Measurements from ENCODE around the gene GASK1A.

The GASK1A gene

DNA sequence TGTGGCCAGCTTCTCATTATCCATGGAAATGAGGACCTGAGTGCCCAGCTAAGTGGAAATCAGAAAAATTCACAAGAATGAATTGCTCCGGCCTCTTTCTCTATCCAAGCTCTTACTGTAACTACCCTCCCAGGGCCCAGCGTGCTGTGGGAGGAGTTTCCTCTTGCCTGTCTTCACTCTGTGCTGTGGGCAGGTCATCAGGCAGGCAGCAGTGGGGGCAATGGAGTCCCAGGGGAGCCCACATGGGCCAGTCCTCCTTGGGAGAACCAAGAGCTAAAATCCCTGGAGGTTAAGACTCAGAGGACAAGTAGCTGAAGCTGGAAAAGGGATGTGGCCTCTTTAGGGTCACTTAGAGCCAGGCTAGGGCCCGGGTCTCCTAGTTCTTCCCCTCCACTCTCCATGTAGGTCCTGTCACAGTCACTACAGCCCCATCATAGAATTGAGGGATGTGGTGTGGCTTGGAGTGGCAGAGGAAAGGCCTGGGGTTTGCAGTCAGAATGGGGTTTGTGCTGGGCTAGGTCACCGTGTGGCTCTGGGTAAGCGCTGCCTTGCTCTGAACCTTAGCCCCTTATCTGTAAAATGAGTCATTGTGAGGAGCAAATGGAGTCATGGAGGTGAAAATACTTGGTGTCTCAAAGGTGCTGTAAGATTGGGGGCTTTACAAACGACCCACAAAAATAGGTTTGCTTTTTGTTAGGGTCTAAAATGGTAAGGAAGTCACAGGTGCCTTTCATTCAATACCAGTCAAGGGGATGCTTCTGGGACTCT lies 3.7 kb downstream of the GASK1A start:
- no peak for DNase-seq (ENCODE audit: low read depth)

DNA sequence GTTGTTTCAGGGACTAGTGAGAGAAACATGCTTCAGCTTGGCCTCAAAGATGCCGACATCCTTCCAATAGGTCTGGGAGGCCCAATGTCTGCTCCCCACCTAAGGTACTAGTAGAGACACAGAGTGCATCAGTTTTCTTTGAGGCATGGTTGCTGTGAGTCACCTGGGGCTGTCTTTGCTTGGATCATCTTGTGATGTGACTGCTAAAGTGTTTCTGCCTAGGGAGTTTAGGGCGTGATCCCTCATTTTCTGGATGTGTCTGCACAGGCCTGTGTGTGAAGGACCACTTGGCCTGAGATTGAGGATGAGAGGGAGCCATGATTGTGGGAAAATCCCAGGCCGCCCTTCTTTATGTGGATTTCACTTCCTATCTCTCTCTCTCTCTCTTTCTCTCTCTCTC lies 4.8 kb downstream of the GASK1A start:
- DNase-seq (ENCODE audit: low read depth): no peak

DNA sequence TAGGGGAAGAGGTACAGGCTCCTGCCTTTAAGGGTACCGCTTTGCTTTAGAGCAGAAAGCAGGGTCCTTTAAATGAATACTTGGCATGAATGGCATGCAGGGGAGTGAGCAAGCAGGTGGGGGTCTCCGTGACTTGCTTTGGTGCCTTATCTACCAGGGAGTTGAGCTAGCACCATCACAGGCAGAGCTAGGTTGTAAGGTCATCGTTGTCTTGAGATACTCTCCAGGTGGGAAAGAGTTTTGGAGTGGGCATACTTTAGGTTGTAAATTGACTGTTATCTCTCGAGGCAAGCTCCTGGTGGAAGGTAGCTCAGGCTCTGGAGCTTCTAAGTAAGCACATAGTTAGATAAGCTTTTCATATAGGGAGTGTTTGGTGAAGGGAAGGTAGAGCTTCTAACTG lies 5.6 kb downstream of the GASK1A start:
- no peak for DNase-seq (ENCODE audit: low read depth)

DNA sequence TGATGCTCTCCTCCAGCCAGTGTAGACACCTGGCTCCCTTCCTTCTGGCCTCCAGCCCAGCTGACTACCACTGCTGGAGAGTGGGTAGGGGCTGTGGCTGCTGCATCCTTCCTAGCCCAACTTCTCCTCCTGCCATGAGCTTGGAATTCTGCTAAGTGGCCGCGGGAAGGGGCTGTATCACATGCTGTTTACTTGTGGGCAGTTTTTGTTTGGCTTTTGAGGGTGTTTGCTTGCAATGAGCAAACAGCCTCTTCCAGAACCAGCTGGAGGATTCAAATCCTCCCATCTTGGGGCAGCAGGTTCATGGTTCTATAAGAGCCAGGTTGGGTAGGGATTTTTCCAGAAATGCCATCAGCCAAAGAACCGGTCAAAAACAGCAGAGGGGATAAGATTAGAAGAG lies 9.0 kb downstream of the GASK1A start:
- no peak for DNase-seq (ENCODE audit: low read depth)

DNA sequence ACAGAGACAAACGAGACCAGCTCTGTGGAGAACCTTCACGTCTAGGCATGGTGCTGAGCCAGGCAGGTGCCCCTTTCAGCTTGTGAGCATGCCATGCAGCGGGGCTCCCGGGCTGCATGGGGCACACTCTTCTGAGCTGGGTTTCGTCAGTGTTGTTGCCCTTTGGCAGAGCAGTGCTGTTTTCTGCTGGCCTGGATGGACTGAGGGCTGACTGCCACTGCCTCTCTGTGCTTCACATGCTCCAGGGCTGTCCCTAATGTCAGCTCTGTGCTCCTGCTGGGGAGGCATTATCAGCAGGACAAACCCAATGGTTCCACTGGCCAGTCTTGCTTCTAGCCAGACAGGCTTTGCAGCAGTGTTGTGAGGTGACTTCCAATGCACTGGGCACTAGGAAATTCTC lies 9.5 kb downstream of the GASK1A start:
- no peak for DNase-seq (ENCODE audit: low read depth)

DNA sequence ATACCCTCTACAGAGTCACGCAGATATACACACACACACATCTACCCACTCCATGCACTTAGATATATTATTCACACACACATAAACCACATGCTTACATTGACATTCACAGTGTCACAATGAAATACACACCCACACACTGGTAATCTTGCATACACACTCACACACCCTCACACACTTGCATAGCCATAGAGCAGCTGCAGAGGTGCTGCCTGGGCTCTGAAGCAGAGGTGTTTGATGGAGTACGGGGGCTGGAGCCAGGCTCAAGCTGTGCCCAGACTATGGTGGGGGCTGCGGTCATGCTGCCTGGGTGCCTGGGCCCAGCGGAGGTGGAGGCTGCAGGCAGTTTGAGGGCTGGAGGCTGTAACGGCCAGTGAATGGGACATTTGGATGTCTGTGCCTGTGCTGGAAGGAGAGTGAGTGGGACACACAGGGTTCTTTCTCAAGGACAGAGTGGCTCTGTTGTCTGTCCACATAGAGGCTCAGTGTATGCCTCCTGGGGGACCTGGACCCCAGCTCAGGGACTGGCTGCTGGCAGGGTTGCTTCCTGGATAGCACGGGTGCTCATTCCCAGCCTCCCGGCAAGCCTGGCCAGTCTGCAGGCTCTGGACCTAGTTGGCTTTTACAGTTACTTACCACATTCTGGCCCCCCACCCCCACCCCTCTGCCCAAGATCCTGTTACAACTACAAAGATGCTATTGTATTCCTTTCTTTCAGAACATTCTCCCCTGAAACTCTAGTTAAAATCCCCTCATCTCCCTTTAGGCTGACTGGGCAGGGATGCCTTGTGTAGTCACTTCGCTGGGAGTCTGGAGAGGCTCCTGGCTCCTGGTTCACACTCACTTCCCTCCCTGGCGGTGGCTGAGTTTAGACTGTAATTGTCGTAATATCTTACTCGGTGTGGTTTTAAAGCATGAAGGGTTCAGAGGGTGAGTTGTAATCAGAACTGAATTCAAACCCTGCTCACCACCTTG lies 12.5 kb downstream of the GASK1A start:
- DNase-seq (ENCODE audit: low read depth): no peak

DNA sequence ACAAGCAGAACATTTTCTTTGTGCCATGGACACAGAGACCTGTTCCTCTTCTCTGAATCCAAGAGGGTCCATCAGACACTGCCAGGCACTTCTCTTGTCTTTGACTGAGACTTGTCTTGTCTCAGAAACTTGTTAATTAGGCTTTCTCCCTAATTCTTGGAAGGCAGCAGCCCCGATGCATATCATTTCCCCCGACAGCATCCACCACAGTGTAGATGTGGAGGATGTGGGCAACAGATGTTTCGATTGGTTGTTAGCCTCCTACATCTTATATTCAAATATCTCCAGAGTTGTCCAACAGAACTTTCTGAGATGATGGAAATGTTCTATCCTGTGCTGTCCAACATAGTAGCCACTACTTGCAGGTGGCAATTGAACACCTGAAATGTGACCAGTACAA lies 15.5 kb downstream of the GASK1A start:
- DNase-seq (ENCODE audit: low read depth): no peak

DNA sequence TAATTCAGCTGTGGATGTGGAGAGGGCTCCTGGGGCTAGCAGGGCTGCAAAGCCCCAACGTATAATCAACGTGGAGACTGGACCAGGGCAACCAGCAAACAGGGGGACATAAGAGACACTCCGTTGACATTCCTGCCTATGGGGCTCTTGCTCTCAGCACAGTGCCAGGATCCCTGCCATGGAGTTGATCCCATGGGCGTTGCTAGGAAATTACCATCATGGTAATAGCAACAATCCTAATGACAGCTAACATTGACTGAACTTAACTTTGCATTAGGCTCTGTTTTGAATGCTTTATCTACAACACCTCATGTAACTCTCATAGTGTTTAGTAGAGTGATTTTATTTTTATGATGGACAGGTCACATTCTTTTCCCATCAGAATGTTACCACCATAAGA lies 16.9 kb downstream of the GASK1A start:
- no peak for DNase-seq (ENCODE audit: low read depth)

DNA sequence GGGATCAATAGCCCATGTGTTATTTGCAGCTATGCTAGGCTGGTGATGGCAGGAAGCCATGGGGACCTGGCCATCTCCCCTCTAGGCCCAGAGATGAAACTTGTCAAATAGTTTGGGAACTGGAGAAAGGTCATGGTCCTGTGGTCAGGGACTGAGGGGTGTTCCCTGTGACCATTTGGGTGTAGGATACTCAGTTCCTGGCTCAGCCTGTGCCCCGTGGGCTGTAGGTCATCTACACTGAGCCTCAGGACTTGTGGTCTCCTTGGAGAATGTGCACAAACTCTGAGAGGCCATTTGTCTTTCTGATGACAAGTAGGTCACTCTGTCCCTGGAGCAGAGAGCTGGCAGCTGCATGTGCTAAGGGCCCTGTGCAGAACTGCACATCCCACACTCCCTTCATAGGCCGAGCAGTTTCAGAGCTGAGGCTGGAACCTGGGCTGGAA lies 17.5 kb downstream of the GASK1A start:
- no peak for DNase-seq (ENCODE audit: low read depth)

DNA sequence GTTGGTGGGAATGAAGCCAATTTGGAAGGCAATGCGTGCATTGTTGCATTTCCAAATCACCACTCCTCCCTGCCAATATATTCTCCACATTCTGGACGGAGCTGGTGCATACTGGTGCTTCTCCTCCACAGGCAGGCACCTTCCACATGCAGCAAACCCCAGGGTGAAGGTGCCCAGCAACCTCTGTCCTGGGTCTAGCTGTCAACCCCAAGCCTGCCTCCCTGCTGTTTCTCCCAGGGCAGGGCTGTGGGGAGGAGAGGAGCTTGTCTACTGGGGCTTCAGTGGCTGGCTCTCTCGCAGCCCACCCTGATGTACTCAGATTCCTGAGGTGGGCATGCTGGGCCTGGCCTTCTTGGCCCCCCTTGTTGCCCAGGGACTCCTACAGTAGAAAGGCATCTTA lies 20.1 kb downstream of the GASK1A start:
- no peak for DNase-seq (ENCODE audit: low read depth)

DNA sequence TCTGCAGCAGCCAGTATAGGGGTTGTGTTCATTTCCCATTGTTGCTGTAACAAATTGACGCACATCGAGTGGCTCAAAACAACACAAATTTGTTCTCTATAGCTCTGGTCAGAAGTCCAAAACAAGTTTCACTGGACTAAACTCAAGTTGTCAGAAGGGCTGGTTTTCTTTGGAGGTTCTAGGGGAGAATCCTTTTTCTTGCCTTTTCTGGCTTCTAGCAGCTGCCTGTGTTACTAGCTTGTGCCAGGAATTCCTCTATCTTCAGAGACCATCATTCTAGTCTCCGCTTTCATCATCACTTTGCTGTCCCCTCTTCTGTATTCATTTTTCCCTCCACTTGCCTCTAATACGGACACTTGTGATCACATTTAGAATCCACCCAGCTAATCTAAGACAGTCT lies 20.5 kb downstream of the GASK1A start:
- no peak for DNase-seq (ENCODE audit: low read depth)

DNA sequence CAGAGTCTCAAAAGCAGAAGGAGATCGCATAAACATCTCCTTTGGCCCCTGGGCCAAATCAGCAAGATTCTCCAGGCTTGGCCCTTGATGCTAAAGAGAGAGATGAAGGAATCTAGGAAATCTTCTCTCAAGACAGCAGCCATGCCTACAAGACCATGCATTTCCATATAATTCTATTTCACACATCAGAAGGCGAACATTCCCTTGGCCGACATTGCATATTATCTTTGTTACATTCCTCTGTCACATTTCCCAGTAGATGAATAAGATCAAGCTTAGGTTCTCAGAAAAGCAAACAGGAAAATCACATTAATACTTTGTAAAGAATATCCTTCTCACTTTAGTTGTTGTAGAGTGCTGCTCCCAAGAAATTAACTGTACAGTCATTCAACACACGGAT lies 21.3 kb downstream of the GASK1A start:
- no peak for DNase-seq (ENCODE audit: low read depth)

DNA sequence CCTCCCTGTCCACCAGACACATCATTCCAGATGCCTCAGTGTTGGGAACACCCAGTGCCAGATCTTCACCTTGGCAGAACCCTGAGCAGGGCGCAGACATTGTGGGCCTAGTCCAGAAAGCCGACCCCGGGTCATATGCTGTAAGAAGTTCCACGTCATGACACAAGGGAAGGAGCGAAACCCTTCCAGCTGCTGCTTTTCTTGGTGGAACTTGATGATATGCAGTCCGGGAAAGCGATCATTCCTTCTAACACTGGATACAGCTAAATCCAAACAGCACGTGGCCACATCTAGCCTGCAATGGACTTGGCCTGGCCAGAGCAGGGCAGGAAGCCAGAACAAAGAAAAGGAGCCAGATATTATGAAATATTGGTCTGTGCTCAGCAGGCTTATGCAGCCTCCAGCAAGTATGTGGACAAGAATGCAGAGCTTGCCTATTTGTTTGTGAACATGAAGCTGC lies 22.0 kb downstream of the GASK1A start:
- no peak for DNase-seq (ENCODE audit: low read depth)

DNA sequence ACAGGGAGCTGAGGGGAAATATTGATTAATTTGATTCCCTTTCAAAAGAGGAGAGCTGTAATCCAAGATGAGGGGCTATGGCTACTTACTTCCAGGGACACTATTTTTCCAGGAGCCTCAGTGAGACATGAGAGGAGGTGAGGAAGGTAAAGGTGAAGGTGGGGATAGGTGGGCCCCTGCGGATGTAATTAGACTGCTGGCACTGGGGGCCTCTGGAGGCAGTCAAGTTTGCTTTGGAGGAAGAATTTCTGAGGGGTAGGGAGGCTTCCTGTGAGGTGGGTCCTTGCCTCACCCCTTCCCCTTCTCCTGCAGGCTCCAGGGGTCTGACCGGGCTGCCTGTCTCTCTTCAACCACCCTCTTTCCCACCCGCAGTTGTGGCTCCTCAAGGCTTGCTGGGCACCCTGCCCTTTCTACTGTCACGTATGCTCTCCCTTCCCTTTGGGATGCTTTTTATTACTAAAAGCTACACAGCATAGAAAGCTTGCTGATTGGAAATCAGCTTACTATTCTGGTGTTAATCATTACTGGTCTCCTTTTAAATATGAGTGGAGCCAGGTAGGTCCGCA lies 22.5 kb downstream of the GASK1A start:
- no peak for DNase-seq (ENCODE audit: low read depth)

DNA sequence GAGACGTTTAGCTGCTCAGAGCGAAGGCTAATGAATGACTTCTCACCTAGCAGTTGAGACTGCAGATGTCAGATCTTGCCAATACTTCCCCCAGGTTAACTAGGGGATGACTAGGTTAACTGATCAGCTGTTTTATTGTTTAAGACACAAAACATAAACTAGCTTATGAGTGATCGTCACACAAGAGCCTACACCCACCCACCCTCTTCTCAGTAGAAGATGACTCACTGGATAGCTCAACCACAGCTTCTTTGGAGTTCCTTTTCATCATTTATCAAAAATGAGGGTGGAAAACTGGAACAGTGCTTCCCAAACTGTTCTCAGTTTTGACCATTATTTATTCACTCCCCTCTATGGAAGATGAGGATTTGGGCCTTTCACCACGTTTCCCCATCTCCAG lies 25.2 kb downstream of the GASK1A start:
- DNase-seq (ENCODE audit: low read depth): no peak

DNA sequence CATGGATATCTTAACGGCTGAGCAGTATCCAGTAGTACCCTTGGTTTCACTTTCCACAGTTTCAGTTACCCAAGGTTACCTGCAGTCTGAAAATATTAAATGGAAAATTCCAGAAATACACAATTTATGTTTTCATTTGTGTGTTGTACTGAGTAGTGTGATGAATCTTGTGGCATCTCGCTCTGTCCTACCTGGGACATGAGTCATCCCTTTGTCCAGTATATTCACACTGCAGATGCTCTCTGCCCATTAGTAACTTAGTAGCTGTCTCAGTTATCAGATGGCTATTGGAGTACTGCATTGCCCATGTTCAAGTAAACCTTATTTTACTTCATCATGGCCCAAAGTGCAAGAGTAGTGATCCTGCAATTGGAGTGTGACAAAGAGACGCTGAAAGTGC lies 26.1 kb downstream of the GASK1A start:
- DNase-seq (ENCODE audit: low read depth): no peak

DNA sequence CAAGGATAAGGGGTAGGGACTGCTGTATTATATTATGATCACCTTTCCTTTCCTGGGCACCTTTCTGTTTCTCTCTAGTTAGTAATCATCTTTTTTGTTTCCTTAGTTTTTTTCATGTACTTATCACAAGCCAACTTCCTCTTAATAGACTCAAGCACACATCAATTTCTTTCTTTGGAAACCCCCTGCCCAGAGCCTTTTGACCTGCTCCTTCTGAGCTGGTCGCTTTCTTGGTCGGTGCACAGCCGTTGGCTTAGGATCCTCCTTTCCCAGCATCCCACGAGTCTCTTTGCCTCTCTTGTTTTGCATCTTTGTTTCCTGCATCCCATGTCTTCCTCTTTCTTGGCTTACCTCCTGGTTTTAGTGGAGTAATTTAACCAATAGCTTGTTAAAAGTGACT lies 26.9 kb downstream of the GASK1A start:
- DNase-seq (ENCODE audit: low read depth): no peak

DNA sequence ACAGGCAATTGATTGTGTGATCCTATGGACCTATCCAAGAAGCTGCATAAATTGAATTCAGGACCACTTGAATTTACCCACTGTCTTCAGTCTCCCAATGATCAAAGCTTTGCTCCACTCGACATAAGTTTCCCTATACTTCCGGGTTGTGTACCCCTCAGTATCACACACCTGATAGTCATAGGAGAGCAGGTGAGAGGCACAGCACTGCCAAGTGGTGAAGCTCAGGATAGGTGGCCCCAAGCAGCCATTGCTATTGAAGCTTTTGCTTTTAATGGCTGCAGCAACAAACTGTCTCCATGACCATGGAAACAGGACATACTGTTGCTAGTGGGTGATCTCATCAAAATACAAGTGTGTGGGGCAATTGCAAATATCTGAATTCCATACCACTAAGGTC lies 27.7 kb downstream of the GASK1A start:
- DNase-seq (ENCODE audit: low read depth): no peak

DNA sequence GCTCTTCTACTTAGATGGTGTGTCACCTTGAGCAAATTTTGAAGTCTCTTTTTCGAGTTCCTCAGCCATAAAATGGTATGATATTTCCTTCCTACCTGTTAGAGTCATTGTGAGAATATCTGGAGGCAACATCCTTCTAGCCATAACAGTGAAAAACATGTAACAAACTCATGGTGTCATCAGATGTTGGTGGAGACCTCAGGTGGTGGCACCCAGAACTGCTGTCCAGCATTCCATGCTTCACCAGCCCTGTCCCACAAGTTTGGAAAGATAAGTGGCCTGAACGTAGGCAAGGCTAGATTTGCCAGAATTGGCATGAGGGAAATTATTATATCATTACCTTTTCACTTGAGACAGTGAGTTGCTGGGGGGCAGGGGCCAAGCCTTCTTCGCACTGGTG lies 30.4 kb downstream of the GASK1A start:
- no peak for DNase-seq (ENCODE audit: low read depth)

DNA sequence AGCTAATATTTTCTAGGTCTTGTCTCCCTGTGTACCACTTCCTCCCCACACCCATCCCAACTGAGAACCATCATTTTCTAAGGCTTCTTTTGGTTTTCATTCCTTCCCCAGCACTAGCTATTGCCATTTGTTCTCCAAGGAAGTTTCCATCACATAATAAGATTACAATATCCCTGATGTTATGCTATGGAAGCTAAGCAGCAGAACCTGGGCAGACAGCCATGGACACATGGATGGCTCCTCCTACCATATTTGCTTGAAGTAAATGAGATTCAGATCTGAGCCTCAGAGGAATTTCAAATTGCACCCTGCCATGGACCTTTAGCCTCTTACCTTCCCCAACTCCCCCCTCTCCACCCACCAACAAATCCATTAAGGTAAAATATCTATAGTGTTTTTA lies 31.5 kb downstream of the GASK1A start:
- no peak for DNase-seq (ENCODE audit: low read depth)

DNA sequence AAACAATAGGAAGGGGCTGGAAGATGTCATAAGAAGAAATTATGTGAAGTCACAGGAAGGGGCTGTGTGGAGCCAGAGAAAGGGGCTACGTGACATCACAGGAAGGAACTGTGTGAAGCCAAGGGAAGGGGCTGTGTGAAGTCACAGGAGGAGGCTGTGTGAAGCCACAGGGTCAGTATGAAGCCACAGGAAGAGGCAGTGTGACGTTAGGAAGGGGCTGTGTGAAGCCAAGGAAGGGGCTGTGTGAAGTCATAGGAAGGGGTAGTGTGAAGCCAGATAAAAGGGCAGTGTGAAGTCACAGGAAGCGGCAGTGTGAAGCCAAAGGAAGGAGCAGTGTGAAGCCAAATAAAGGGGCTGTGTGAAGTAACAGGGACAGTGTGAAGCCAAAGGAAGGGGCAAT lies 32.5 kb downstream of the GASK1A start:
- no peak for DNase-seq (ENCODE audit: low read depth)

DNA sequence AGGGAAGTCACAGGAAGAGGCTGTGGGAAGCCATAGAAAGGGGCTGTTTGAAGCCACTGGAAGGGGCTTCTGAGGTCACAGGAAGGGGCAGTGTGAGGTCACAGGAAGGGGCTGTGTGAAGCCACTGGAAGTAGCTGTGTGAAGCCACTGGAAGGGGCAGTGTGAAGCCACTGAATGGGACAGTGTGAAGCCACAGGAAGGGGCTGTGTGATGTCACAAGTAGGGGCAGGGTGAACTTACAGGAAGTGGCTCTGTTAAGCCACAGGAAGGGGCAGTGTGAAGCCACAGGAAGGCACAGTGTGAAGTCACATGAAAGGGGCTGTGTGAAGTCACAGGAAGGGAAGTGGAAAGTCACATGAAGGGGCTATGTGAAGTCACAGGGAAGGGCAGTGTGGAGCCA lies 33.1 kb downstream of the GASK1A start:
- no peak for DNase-seq (ENCODE audit: low read depth)

DNA sequence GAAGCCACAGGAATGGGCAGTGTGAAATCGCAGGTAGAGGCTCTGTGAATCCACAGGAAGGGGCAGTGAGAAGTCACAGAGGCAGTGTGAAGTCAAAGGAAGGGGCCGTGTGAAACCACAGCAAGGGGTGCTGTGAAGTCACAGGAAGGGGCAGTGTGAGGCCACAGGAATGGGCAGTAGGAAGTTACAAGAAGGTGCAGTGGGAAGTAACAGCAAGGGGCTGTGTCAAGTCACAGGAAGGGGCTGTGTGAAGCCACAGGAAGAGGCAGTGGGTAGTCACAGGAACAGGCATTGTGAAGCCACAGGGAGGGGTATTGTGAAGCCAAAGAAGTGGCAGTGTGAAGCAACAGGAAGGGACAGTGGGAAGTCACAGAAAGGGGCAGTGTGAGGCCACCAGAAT lies 34.1 kb downstream of the GASK1A start:
- no peak for DNase-seq (ENCODE audit: low read depth)

All from stimulated activated CD8-positive, alpha-beta memory T cell treated with anti-CD3 and anti-CD28 coated beads, Interleukin-4, amount 100 ng/mL, for 24 hours (primary cell).